HepG2 (cell line): ENCODE measurements around the gene MGAT5. TPM values are rescaled to one million over a fixed set of nuclear protein-coding genes. Genes with fewer than 3 reads are reported as not detected.
A peak's percentile ranks its signal among the peaks of the same experiment; 100 is the strongest.

Source experiments
- DR1 ChIP-seq: sonication (generic); formaldehyde crosslinking; IDR thresholded peaks from 2 replicates; pipeline ENCODE4 v1.8.0; 2021; ENCODE audit warnings: mild to moderate bottlenecking, missing genetic modification reagents, inconsistent platforms
- FOSL2 ChIP-seq: sonication (generic); formaldehyde crosslinking; IDR thresholded peaks from 2 replicates; pipeline ENCODE4 v1.4.0; 2020; ENCODE audit warnings: missing genetic modification reagents
- FOXA1 ChIP-seq, 2 experiments: fragments of 450-650 bp in 1 of 2; sonication (generic) in 1 of 2; formaldehyde crosslinking in 1 of 2; IDR thresholded peaks; 2 replicates each; pipeline versions ENCODE4 v1.4.0 to v1.6.1; 2016 to 2020; ENCODE audit warnings: missing genetic modification reagents in 1 of 2
- MATR3 ChIP-seq: sonication (generic); formaldehyde crosslinking; IDR thresholded peaks from 2 replicates; pipeline ENCODE4 v1.4.0; 2020; ENCODE audit warnings: missing genetic modification reagents
- MIER2 ChIP-seq: IDR thresholded peaks from 2 replicates; pipeline ENCODE4 v1.6.1; 2016; ENCODE audit warnings: missing biosample characterization, missing genetic modification reagents
- NR3C1 ChIP-seq: sonication (generic); formaldehyde crosslinking; IDR thresholded peaks from 2 replicates; pipeline ENCODE4 v1.4.0; 2020; ENCODE audit warnings: missing genetic modification reagents
- PCBP2 ChIP-seq: fragments of 200-400 bp; formaldehyde crosslinking; optimal IDR thresholded peaks from 2 replicates; pipeline ENCODE3; 2018; ENCODE audit warnings: low read length, low read depth; ENCODE audit not compliant: poor library complexity, severe bottlenecking
- PRDM10 ChIP-seq: sonication (generic); formaldehyde crosslinking; IDR thresholded peaks from 2 replicates; pipeline ENCODE4 v1.4.0; 2020; ENCODE audit warnings: low read depth, missing genetic modification reagents
- SMYD3 ChIP-seq: sonication (generic); formaldehyde crosslinking; IDR thresholded peaks from 2 replicates; pipeline ENCODE4 v1.8.1; 2023; ENCODE audit warnings: mild to moderate bottlenecking, missing genetic modification reagents
- ZNF292 ChIP-seq: sonication (generic); formaldehyde crosslinking; IDR thresholded peaks from 2 replicates; pipeline ENCODE4 v1.8.1; 2022; ENCODE audit warnings: mild to moderate bottlenecking, low read depth, missing genetic modification reagents, borderline replicate concordance
- ZNF30 ChIP-seq: sonication (generic); formaldehyde crosslinking; IDR thresholded peaks from 2 replicates; pipeline ENCODE4 v1.5.0; 2020; ENCODE audit warnings: mild to moderate bottlenecking, missing genetic modification reagents
- ZNF337 ChIP-seq: sonication (generic); formaldehyde crosslinking; IDR thresholded peaks from 2 replicates; pipeline ENCODE4 v1.5.1; 2020; ENCODE audit warnings: missing genetic modification reagents, low read depth, mild to moderate bottlenecking, borderline replicate concordance
- ZNF350 ChIP-seq: sonication (generic); formaldehyde crosslinking; IDR thresholded peaks from 2 replicates; pipeline ENCODE4 v1.4.0; 2020; ENCODE audit warnings: mild to moderate bottlenecking, low read depth, missing genetic modification reagents, borderline replicate concordance
- ZNF549 ChIP-seq: sonication (generic); formaldehyde crosslinking; IDR thresholded peaks from 2 replicates; pipeline ENCODE4 v1.5.0; 2020; ENCODE audit warnings: missing genetic modification reagents
- ZNF589 ChIP-seq: sonication (generic); formaldehyde crosslinking; conservative IDR thresholded peaks from 2 replicates; pipeline ENCODE4 v1.8.0; 2022; ENCODE audit warnings: mild to moderate bottlenecking, moderate library complexity, missing genetic modification reagents
- polyA plus RNA-seq, 8 experiments: library from polyadenylated mRNA; depleted of rRNA in 3 of 8; stranded (reverse) in 7 of 8; unstranded in 1 of 8; fragments of >200 nt; fragmentation: Illumina TruSeq in 4 of 8; extraction: Trizol in 4 of 8; gene quantifications; 2 replicates each; pipeline versions ENCODE4 v1.2.1 to v1.2.3, GENCODE V29; 2011 to 2016; ENCODE audit warnings: low read depth in 4 of 8, missing spikeins in 1 of 8, mixed read lengths in 1 of 8; ENCODE audit not compliant: insufficient read depth in 1 of 8
- total RNA-seq, 5 experiments: library from RNA; depleted of rRNA; stranded (reverse); fragments of >200 nt; fragmentation: Illumina TruSeq; extraction: Trizol; gene quantifications; 2 replicates each; pipeline ENCODE4 v1.2.3, GENCODE V29; 2016; ENCODE audit warnings: low read depth in 1 of 5
- TF ChIP-seq, protein P1 (sequence below): sonication (generic); formaldehyde crosslinking; IDR thresholded peaks from 2 replicates; pipeline ENCODE4 v1.4.0; 2020; ENCODE audit warnings: mild to moderate bottlenecking, low read depth, missing genetic modification reagents
- TF ChIP-seq, protein P2 (sequence below): sonication (generic); formaldehyde crosslinking; IDR thresholded peaks from 2 replicates; pipeline ENCODE4 v1.4.0; 2020; ENCODE audit warnings: missing genetic modification reagents
- TF ChIP-seq, protein P3 (sequence below): sonication (generic); formaldehyde crosslinking; IDR thresholded peaks from 2 replicates; pipeline ENCODE4 v1.8.0; 2022; ENCODE audit warnings: mild to moderate bottlenecking, missing genetic modification reagents, moderate library complexity

MGAT5 gene
- total and polyA plus RNA-seq, 2 of the 13 experiments (the other 11 are each of a cell fraction or from before 2014, with no cell fraction given) = 33.1 to 60.2 TPM

DNA sequence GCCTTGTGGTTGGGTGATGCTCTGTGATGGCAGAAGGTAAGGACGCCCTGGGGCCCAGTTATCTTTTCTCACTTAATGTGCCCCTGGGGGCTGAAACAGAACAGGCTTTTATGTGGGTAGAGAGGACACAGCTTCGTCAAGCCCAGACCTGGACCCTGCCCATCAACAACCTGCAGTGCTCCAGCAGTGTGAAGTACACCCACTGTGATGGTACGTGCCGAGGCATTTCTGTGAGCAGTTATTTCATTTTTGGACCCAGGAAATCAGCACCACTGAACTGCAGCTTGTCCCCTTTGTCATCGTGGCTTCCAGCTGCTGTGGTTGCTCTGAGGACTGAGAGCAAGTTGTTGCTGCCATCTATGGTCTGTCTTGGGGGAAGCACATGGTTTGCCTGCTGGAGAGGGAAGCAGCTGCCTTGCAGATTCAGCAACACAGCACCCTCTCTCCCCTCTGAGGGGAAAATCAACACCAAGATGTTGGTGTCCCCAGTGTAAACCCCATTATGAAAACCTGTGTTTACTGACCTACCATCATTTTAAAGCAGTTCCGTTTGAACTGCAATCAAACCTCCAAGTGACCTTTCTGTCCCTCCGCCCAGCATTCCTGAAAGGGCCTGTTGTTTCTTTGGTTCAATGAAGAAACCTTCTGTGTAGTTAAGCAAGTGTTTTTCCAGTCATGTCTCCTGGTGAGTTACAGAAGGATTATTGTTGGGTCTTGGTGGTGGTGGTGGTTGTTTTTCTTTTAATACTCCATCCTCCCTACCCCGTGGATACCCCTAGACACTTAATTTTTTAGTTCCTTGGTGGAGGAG lies 158.2 kb downstream of the MGAT5 start (continued):
- TF ChIP-seq, protein P1, sequence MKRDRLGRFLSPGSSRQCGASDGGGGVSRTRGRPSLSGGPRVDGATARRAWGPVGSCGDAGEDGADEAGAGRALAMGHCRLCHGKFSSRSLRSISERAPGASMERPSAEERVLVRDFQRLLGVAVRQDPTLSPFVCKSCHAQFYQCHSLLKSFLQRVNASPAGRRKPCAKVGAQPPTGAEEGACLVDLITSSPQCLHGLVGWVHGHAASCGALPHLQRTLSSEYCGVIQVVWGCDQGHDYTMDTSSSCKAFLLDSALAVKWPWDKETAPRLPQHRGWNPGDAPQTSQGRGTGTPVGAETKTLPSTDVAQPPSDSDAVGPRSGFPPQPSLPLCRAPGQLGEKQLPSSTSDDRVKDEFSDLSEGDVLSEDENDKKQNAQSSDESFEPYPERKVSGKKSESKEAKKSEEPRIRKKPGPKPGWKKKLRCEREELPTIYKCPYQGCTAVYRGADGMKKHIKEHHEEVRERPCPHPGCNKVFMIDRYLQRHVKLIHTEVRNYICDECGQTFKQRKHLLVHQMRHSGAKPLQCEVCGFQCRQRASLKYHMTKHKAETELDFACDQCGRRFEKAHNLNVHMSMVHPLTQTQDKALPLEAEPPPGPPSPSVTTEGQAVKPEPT (CRISPR knock-in tag) = peak; percentile 36; the same call in 1 of the 2 replicates
- TF ChIP-seq NR3C1 = no peak
- no peak for TF ChIP-seq PCBP2
- peak; percentile 95 for TF ChIP-seq SMYD3 (CRISPR knock-in tag)
- TF ChIP-seq ZNF337 (CRISPR knock-in tag) = no peak
- no peak; the same call in 1 of the 2 replicates for TF ChIP-seq DR1 (CRISPR knock-in tag)
- peak; percentile 93 for TF ChIP-seq FOXA1 (IDR thresholded peaks at IDR 0.05)
- TF ChIP-seq FOXA1 (CRISPR knock-in tag; IDR thresholded peaks at IDR 0.05) = peak; percentile 99
- no peak for TF ChIP-seq MATR3 (CRISPR knock-in tag)
- TF ChIP-seq ZNF589 (CRISPR knock-in tag) = no peak; the same call in 1 of the 2 replicates
- peak; percentile 84 for TF ChIP-seq FOSL2 (CRISPR knock-in tag)
- TF ChIP-seq ZNF30 (CRISPR knock-in tag) = no peak
- TF ChIP-seq ZNF292 (CRISPR knock-in tag) = peak; percentile 97; the same call in 1 of the 2 replicates
- TF ChIP-seq ZNF350 (CRISPR knock-in tag) = peak; percentile 89
- no peak for TF ChIP-seq ZNF549 (CRISPR knock-in tag)
- TF ChIP-seq, protein P2, sequence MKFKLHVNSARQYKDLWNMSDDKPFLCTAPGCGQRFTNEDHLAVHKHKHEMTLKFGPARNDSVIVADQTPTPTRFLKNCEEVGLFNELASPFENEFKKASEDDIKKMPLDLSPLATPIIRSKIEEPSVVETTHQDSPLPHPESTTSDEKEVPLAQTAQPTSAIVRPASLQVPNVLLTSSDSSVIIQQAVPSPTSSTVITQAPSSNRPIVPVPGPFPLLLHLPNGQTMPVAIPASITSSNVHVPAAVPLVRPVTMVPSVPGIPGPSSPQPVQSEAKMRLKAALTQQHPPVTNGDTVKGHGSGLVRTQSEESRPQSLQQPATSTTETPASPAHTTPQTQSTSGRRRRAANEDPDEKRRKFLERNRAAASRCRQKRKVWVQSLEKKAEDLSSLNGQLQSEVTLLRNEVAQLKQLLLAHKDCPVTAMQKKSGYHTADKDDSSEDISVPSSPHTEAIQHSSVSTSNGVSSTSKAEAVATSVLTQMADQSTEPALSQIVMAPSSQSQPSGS (CRISPR knock-in tag) = peak; percentile 88; the same call in 1 of the 2 replicates
- TF ChIP-seq PRDM10 (CRISPR knock-in tag) = peak; percentile 76
- TF ChIP-seq, protein P3, sequence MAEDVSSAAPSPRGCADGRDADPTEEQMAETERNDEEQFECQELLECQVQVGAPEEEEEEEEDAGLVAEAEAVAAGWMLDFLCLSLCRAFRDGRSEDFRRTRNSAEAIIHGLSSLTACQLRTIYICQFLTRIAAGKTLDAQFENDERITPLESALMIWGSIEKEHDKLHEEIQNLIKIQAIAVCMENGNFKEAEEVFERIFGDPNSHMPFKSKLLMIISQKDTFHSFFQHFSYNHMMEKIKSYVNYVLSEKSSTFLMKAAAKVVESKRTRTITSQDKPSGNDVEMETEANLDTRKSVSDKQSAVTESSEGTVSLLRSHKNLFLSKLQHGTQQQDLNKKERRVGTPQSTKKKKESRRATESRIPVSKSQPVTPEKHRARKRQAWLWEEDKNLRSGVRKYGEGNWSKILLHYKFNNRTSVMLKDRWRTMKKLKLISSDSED = no peak
- TF ChIP-seq MIER2 (CRISPR knock-in tag) = peak; percentile 61
